HuH-7 (cell line): Measurements from ENCODE around the gene HOXA7.

ENCODE experiments used
- DNase-seq: peaks from one replicate; pipeline ENCODE4 v3.0.0; 2011; ENCODE audit warnings: low spot score

The HOXA7 gene

DNA sequence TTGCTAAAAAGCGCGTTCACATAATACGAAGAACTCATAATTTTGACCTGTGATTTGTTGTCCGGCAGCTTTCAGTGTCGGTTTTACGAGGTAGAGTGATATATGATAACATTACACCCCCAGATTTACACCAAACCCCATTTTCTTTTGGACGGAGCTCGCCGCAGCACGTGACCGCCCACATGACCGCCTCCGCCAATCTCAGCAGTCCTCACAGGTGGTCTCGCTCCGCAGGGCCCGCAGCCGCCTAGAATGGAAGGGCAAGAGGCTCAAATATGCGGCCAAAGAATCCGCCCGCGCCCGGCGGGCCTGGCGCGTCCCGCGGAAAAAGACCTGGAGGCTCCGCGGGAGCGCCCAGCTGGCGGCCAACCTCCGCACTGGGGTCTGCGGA, at the start of gene HOXA7:
Gene HOXA7 (minus strand): TSS at position 168 of the 391 bp plus-strand sequence. CDS start 130 bp downstream, at position 38.
- peak; percentile 96 for DNase-seq

DNA sequence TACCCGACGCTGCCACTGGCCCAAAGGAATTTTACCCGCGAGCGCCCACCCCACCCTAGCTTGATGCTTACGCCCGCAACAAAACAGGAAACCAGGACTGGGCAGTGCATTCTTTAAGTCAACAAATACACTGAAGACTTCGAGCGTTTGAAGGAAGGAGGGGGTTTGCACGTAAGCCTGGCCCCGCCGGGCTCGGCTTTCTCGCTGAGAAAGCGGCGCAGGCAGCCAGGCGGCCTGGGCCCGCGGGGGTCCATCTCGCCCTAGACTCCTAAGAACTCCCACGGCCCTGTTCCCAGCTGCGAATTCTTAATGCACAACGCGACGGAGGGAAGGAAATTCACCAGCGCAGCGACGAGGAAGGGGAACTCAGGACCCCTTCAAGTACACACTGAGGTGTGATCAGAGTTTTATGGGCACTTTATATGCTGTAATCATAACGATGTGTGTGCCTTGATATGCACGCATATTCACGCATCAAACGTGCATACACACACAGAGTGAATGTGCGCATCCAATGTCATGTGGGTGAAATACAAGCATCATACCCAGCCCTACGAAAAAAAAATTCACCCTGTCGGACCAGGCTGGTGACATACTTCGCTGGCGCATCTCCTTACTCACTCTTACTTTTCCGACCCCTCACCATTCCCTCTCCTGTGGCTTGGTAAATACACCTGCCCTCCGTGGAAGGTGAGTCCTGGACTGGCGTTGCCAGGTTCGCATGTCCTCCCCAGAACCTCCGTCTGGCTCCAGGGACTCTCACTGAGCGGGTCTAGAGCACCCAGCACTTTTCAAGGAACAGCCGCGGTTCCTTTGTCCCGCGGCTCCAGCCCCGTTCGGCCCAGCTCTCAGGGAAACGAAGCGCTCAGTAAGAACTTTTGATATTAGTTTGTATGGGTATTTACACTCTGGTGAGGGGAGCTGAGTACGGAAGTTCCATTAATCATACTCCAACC, 49.1 kb upstream of the HOXA7 start:
- DNase-seq = no peak

DNA sequence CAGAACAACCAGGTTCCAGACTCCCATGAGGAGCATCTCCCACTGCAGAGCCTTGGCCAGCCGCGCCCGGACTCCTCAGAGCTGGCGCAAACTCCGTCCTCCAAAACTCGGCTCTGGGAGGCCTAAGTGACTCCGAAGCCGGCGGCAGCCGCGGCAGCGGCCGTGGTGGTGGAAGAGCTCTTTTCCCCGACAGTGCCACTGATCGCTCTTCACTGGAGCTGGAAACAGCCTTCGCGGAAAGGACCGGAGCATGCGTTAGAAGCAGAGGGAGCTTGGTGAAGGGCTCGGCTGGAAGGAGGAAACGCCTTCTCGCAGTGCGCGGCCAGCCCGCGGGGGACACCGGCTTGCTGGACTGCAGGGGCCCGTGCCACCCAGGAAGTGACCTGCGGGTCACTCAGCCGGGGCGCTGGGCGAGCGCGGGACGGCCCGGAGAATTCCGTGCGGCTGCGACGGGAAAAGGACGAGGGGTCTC, 48.4 kb upstream of the HOXA7 start:
- DNase-seq = no peak

DNA sequence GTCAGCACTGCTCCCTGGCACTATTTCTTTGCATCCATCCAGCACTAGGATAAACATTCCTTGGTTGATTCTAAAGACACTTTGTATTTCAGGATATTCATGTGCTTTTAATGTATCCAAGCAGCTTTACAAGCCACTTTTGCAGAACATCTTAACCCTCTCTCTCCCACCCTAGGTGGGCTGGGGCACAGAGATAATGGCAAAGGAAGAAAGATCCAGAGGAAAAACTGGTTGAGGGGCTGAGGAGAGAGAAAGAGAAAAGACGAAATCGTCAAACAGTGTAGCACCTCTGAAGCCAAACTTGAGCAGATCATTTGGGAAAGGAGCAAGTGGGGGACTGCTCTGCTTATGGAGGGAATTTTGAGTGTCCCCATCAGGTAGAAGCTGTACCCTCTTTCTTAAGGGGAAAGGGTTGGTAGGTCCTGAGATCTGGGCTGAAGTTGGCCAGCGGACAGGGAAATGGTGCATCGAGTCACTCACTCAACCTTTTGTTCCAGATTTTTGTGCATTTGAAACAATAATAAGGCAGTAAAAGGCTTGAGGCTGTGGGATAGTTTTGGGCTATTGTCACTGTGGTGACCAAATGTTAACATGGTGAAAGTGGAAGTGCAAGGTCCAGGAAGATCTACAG, 47.6 kb upstream of the HOXA7 start:
- no peak for DNase-seq

DNA sequence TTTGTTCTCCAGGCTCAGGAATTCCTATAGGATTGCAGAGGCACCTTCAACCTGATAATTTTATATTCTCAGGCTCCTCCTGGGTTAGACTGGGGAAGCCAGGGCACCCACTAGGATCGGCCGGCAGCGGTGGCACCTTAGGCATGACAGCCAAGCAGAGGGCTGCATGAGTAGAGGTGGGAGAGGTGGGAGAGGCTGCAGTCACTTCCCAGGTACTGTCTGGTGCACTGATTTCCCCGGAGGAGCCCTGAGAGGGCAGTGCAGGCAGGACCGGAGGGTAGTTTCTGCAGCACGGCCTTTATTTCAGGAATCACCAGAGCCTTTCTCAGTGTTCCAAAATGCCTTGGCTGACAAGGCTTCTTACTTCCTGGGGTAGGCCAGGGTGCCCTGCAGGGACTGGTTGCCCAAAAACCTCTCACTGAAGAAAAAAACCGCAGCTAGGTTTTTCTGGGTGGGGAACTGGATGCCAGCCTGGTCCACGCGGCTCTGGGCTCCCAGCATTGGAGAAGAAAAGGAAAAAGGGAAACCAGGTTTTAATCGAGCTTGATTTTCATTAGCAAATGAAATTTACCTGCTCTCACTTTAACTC, 47.0 kb upstream of the HOXA7 start:
- no peak for DNase-seq

DNA sequence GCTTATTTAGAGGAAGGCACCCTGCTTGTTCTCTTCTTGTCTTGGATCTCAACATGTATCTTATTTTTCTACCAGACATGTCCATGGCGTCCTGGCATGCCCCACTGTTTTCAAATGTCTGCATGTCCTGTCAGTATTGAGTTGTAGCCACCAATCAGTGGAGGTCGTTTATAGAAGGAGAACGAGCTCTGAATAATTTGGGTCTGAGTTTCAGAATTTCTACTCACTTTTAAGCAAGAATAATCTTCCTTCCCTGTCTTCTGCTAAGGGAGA, 46.3 kb upstream of the HOXA7 start:
- no peak for DNase-seq

DNA sequence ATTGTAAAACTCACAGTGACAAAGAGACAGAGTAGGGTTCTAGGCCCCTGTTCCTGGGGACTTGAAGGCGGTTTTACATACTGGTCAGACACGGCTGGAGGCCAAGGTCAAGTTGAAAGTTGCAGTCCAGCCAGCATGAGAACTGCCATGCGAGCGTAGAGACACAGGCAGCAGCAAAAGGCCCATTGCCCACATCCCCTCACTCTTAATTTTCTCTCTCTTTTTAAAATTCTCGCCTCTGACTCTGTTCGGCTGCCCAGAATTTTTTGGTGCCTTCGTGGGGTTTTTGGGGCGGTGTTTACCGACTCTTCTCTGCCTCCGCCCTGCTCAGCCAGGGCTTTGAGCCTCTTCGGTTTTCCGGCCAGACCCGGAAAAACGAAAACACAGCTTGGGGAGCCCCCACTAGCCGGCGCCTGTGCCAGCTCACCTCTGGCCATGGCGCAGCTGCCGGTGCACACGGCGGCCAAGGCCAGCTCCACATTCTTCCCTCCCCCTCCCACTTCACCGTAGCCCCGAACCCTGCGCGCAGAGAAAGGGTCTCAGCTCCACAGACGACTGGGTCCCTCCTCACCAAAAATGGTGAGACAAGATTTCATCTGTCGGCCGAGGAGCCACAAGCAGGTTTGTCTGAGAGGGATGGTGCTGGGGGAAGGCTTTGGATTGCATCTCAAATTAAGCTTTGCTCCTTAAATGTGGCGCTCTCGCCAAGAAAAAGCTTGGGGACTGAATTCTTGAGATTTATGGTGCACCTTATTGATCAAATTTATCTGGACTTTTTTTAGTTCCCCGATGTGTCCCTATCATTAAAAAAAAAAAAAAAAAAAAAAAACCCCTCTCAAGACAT, 45.8 kb upstream of the HOXA7 start:
- no peak for DNase-seq

DNA sequence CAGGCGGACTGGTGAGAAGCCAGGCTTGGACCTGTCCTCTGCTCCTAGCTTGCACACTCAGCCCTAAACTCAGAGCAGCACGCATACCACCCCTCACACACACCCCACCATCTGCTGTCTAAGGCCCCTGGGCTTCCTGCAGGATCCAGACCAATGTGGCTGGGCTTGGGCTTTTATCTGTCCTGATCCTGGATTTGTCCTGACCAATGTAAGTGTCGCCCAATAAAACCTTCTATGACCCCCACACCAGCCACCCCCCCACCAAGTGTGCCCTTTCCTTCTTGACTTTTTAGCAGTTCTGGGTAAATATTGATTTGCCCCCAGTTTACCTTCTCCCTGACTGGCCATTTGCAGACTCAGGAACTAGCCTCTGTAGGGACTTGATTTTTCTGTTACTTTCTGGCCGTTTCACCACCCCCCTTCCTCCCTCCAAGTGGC, 45.1 kb upstream of the HOXA7 start:
- DNase-seq = no peak

DNA sequence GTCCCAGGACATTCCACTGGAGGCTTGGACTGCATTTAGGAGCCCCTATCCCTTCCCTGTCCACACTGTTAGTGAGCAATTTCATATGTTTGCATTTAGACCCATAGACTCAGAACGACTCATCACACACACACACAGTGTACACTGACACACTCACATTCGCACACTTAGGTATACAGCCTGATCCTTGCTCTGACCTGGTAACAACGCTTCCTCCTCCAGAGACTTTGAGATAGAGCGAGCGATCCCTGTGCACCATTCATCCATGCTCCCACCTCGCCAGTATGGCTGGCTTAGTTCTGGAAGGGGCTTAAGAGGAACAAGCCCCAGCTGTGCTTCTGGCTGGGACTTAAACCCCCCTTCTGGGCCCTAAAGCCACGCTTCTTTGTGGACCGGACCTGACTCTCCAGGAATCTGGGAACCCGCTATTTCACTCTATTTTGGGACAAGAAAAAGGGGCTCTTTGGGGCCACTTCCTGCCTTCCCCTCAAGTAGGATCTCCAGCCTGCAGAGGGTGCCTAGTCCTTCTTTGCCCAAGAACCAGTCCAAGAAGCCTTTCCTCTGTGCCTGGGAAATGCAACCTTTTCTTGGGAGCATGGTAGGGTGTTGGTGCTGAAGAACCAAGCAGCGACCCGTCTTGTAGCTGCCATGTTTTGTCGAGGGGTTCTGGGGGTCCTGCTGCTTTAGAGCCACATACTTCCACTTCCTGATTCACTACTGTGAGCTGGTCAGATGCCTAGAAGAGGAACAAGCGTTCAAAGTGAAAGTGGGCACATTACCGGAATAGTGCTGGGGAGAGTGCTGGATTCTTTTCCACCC, 44.5 kb upstream of the HOXA7 start:
- DNase-seq = no peak

DNA sequence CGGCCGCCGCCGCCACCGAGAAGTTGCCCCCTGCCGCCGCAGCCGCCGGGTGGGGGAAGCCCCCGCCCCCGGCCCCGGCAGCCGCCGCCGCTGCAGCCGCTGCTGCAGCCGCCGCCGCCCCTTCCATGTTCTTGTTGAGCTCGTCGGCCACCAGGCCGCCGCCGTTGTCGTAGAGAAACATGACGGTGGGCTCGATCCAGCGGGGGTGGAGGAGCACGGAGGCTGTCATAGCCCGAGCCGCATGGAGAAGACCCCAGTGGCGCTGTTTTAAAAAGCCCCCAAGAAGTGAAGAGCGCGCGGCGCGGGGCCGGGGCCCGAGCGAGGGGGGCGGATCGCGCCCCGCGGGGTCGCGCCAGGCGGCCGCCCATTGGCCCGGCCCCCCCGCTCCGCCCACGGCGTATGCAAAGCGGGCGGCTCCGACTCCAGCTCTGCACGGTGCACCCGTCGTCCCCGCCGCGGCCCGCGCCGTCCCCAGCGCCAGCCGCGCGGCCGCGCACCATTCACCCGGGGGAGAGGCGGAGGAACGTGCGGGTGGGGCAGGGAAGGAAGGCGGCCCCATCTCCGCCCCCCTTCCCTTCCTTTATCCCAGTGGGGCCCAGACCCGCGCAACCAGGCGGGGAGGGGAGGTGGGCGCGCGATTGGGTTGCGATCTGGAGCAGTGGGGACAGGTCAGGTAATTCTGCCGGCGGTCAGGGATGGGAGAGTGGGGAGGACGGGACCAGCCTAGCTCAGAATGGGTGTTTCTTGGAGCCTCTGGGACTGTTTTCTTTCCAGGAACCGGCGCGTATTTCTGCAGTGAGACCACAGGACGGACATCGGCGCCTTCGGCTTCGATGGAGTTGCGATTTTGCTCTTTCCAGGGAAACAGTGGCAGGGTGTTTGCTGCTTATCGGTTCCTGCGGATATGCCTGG, 43.6 kb upstream of the HOXA7 start, which contains the start of gene HOXA13:
Gene HOXA13 (minus strand): TSS at position 243 of the 912 bp plus-strand sequence. CDS start 14 bp downstream, at position 229.
- peak; percentile 92 for DNase-seq

DNA sequence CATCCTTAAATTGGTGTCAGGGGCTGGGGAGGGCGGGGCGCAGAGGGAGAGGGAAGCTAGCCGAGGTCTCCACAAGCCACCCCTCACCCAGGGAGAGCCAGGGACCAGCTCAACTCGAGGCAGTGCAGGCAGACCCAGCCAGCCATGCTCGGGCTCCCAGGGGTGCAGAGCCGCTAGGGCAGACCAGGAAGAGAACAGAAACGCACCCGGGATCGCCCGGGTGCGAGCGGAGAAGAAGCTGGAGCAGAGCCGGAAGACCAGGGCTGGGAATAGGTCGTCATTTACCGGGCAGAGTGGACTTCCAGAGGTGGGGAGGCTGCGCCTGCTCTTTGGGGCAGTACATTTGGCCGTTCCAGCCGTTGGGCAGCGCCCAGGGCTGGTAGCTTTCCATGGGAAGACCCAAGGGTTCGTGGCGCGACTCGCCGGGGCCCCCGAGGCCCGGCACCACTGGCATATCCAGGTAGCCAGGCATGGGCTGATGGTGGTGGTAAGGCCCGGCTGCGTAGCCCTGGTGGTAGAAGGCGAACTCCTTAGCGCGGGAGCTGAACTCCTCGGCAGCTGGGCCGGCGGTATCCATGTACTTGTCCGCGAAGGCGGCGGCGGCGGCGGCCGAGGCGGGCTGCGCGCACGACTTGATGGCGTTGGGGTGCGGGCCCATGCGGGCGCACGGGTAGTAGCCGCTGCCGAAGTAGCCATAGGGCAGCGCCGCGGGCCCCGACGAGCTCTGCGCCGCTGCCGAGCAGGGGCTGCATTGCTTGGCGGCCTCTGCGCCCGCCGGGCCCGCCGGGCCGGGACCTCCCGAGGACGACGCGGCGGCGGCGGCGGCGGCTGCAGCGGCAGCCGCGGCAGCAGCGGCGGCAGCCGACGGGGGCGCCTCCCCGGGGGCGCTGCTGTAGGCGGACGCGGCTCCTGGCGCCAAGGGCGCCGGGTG, 42.7 kb upstream of the HOXA7 start:
- no peak for DNase-seq

DNA sequence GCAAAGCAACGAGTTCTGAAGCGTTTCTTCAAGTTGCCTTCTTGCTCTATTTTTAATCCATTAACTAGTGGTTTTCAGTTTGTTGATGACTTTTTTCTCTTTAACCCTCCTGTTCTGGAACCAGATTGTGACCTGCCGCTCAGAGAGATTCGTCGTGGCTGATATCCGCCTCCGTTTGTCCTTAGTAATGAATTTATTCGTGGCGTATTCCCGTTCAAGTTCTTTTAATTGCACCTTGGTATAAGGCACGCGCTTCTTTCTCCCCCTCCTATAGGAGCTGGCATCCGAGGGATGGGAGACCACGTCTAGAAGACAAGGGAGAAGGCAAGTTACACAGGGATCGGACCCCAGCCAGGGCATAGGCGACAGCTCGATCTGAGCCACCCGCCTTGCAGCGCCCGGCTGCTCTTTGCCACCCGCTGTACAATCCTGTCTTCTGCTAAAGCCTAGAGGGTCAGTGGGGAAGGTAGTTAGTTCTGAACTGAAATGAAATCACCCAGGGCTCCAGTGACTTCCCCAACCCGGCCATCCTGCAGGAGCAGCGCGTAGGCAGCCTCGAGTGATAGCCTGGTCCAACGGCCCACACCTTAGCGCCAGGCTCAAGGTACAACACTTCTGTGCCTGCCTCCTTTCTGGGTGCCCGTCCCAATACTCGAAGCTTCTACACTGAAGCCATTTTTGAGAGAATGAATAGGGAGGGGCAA, 41.8 kb upstream of the HOXA7 start:
- DNase-seq = no peak

DNA sequence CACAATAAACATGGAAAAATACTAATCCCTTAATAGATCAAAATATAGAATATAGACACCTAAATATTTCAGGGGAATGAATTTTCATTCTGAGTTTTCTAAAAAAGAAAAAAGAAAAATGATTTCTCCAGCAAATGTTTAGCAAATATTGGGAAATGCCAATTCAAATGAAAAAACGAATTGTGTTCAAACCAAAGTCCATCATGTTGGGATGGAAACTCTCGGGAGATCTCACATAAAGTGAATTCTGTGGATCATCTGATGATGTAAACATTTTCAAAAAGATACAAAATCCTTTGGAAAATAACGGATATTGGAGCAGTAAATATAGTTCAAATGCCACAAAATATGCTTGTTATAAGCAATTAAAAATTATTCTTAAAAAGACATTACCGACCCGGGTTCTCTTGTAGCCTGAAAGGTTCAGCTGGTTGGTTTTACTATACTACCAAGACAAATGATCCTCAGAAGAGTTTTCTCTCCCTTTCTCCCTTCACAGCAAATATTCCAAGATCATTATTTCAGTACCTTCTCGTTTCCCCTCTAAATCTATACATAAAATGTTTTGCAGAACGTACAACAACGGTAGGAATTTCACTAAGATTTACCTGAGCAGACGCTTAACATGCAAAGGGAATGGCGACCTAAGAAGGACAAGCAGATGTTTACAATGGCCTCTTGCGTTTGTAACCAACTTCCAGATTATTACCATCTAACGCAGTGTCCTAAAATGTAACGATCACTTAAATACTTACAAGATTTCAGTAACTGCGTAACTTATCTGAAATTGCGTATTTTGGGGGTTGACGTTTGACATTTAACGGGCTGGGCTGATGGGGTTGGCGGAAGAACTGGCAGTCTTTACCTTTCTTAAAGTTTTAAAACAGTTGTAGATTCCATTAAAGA, 40.9 kb upstream of the HOXA7 start:
- no peak for DNase-seq

DNA sequence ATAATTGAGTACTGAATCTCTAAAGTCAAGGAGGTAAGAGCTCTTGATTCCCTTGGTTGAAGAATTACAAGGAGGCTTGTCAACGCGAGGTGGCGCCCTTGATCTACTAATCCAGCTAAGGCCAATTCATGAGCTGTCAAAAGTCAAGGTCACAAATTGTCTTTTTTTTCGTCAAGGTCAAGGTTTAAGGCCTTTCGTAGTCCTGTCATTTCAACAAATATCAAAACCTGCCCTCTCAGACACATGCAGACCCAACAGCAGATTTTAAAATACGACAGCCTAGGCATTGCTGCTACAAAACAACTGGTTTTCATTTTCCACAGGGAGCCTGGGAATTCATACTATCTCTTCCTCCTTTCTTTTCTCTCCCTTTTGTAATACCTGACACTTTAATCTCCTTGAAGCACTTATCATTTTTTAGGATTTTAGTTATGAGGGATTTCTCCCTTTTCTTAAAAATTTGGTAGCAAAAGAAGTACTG, 39.9 kb upstream of the HOXA7 start:
- DNase-seq = peak; percentile 88

DNA sequence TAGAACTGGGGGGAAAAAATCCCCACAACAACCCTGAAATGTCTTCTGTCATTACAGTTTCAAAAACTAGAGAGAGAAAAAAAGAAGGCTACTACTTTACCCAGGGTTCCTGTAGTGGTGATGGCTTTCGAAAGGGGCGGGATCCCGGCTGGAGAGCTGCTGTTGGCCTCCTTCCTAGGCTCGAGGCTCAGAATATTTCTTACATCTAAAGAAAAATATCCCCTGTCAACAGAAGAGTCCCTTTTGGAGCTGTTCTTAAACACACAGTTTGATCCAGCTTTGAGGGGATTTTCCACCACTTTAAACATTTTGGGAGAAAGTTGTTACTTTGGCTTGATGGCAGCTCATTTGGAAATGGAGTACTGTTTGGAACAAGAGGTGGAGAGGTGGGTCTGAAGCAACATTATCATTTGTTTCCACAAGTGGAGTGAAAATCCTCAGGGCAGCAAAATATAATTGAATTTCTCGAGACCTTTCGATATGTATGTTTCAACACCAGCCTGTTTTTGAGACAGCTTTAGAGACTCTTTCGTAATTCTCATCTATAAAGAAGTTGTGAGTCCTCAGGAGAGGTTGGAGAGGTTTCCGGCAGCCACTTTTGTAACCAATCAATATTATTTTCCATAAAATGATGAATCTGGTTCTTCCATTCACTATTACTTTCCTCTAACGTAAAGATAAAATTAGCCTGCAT, 38.4 kb upstream of the HOXA7 start:
- DNase-seq = no peak

DNA sequence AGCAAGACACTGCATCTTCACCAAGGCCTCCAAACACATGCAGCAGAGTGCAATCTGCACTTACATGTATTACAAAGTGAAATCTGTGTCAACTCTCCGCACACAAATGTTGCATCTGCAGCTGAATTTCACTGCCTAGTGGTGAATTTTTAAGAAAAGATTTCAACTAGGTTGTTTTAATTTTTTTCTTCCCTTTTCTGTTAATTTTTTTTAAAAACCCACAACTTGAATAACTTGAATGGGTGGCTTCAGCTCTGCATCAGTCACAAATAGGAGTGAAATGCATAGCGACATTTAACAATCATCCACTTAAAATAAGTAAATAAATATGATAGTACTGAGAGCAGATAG, 37.5 kb upstream of the HOXA7 start:
- DNase-seq = no peak
